IPS-18a (cell line): Measurements from ENCODE around the gene CDC14A.

Source experiments
- H3K27ac ChIP-seq: one replicate; pipeline ENCODE4 v1.5.1; 2013; ENCODE audit warnings: low read length
- H3K27me3 ChIP-seq: one replicate; pipeline ENCODE4 v1.6.1; 2013; ENCODE audit warnings: mild to moderate bottlenecking, low read length; ENCODE audit not compliant: control insufficient read depth, insufficient read depth
- H3K36me3 ChIP-seq: one replicate; pipeline ENCODE4 v1.6.1; 2013; ENCODE audit warnings: low read depth, low read length; ENCODE audit not compliant: control insufficient read depth
- H3K4me1 ChIP-seq: one replicate; pipeline ENCODE4 v1.6.1; 2013; ENCODE audit warnings: low read depth, low read length; ENCODE audit not compliant: control insufficient read depth
- H3K4me3 ChIP-seq: one replicate; pipeline ENCODE4 v1.5.1; 2013; ENCODE audit warnings: low read length
- H3K9ac ChIP-seq: one replicate; pipeline ENCODE4 v1.6.1; 2013; ENCODE audit warnings: mild to moderate bottlenecking, low read length, moderate library complexity
- H3K9me3 ChIP-seq: one replicate; pipeline ENCODE4 v1.6.1; 2013; ENCODE audit warnings: low read depth, low read length; ENCODE audit not compliant: control insufficient read depth

CDC14A gene

DNA sequence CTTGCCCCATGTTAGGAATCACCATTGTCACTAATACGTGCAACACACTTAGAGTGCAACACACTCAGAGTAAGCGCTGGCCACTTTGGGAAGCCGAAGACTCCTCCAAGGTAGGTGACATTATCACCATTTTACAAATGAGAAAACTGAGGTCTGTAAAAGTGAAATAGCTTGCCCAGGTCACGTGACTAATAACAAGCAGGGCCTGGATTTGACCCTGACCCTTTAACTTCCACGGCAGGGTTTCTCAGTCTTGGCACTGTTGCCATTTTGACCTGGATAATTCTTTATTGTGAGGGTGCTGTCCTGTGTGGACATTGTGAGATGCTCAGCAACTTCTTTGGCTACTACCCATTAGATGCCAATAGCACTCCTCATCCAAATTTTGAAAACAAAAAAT lies 177.8 kb downstream of the CDC14A start:
- Histone ChIP-seq H3K4me3 (no peak overlapping the region), H3K27me3 (peaks cover 5% of the 10 kb centered on the region), H3K4me1 (peaks cover 3% of the 10 kb centered on the region), H3K36me3 (no peaks in the 10 kb centered on the region), H3K9ac (no peak overlapping the region), H3K27ac (no peak overlapping the region), H3K9me3 (no peaks in the 10 kb centered on the region)

DNA sequence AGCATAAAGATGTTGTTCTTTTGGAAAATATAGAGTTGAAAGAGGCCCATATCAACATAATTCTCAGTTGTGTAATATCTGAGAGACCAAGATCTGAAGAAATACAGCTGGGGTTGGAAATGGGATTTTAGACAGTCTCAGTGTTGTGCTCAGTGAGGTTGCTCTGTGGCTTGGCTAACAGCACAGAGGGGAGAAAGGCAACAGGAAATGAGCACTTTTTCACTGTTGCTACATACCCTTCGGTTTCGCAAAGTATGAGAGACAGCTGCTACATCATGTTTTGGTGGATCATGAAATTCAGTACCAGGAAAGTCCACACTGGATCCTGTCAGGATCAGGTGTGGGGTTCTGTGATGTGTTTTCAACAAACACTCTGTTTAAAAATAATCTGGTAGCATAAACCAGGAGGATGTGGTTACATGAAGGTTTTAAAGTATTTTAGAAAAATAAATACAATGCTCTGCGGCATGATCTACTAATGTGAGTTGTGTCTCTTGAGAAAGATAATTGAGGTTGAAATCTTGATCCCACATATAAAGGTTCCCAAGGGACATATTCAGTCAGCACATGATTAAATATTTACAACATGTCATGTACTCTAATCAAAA lies 178.7 kb downstream of the CDC14A start:
- no peaks in the 10 kb centered on the region for H3K36me3 ChIP-seq
- no peak overlapping the region for H3K9ac ChIP-seq
- peaks cover 12% of the 10 kb centered on the region for H3K27me3 ChIP-seq
- peaks cover 11% of the 10 kb centered on the region for H3K4me1 ChIP-seq
- H3K4me3 ChIP-seq: no peak overlapping the region
- H3K27ac ChIP-seq: no peak overlapping the region
- no peaks in the 10 kb centered on the region for H3K9me3 ChIP-seq

DNA sequence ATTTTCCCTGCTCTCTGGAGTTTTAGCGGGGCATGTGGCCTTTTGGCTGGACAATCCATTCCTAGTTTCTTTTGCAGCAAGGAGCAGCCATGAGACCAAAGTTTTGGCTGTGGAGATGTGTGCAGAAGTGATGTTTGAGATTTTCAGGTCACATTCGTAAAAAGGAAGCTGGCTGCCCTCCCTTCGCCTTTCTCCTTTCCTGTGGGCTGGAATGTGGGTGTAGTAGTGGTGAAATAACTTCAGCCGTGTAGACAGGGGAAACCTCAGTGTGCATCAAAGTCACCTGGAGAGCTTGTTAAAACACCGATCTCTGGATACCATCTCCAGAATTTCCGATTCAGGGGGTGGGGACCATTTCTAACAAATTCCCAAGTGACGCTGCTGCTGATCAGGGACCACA lies 180.3 kb downstream of the CDC14A start:
- no peak overlapping the region for H3K9ac ChIP-seq

DNA sequence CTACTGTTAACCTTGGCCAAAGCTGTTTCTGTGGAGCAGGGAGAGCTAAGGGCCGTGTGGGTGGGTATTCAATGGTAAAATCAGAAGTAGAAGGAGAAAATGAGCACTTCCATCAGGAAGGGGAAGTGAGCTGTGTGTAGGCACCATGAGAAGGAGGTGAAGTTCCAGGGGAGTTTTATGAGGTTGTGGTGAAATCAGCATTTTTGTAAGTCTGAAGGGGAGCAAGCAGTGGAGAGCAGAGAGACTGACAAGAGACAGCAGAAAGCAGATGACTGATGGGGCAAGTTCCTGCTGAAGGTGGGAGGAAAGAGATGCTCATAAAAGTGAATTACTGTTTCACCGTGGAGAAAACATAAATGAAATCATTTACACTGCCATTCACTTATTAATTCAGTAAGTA lies 183.0 kb downstream of the CDC14A start:
- Histone ChIP-seq H3K27me3 (peaks cover 55% of the 10 kb centered on the region), H3K4me3 (no peak overlapping the region), H3K9ac (no peak overlapping the region), H3K27ac (no peak overlapping the region), H3K4me1 (peaks cover 12% of the 10 kb centered on the region), H3K9me3 (no peaks in the 10 kb centered on the region), H3K36me3 (no peaks in the 10 kb centered on the region)

More for the DNA sequence above, 180.3 kb downstream of the CDC14A start:
- no peak overlapping the region for H3K27ac ChIP-seq
- peaks cover 12% of the 10 kb centered on the region for H3K4me1 ChIP-seq
- H3K36me3 ChIP-seq: no peaks in the 10 kb centered on the region
- H3K27me3 ChIP-seq: peaks cover 29% of the 10 kb centered on the region
- no peaks in the 10 kb centered on the region for H3K9me3 ChIP-seq
- H3K4me3 ChIP-seq: no peak overlapping the region

DNA sequence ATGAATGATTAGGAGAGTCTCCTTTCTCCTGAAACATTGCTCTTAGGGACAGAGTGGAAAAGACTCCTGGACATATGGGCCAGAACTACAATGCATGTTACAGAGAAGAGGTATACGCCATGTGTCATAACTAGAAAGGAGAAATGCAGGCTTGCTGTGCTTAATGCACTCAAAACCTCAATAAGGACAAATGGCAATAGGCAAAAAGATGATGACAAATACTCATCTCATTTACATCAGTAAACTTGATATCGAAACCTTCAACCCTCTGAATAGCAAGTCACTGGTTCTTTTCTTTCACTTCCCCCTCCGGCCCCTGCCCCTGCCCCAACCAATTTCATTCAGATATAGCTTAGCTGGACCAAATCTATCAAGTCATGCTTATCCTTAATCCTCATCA lies 183.7 kb downstream of the CDC14A start:
- H3K27me3 ChIP-seq: peaks cover 62% of the 10 kb centered on the region
- no peak overlapping the region for H3K4me3 ChIP-seq
- peaks cover 12% of the 10 kb centered on the region for H3K4me1 ChIP-seq
- H3K9me3 ChIP-seq: no peaks in the 10 kb centered on the region
- no peak overlapping the region for H3K27ac ChIP-seq
- no peaks in the 10 kb centered on the region for H3K36me3 ChIP-seq
- H3K9ac ChIP-seq: no peak overlapping the region

DNA sequence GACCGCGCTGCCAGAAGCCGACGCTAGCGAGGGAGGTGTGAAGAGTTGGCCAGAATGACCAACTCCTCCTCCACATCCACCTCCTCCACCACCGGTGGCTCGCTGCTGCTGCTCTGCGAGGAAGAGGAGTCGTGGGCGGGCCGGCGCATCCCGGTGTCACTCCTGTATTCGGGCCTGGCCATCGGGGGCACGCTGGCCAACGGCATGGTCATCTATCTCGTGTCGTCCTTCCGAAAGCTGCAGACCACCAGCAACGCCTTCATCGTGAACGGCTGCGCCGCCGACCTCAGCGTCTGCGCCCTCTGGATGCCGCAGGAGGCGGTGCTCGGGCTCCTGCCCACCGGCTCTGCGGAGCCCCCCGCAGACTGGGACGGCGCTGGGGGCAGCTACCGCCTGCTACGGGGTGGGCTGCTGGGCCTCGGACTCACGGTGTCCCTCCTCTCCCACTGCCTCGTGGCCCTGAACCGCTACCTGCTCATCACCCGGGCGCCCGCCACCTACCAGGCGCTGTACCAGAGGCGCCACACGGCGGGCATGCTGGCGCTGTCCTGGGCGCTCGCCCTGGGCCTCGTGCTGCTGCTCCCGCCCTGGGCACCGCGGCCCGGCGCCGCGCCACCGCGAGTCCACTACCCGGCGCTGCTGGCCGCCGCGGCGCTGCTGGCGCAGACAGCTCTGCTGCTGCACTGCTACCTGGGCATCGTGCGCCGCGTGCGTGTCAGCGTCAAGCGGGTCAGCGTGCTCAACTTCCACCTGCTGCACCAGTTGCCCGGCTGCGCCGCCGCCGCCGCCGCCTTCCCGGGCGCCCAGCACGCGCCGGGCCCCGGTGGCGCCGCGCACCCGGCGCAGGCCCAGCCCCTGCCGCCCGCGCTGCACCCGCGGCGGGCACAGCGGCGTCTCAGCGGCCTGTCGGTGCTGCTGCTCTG lies 186.9 kb downstream of the CDC14A start:
- Histone ChIP-seq H3K27ac (no peak overlapping the region), H3K4me3 (peak overlapping the region; percentile 42), H3K9ac (no peak overlapping the region), H3K36me3 (no peaks in the 10 kb centered on the region), H3K4me1 (peaks cover 12% of the 10 kb centered on the region), H3K9me3 (no peaks in the 10 kb centered on the region), H3K27me3 (peaks cover 73% of the 10 kb centered on the region)

DNA sequence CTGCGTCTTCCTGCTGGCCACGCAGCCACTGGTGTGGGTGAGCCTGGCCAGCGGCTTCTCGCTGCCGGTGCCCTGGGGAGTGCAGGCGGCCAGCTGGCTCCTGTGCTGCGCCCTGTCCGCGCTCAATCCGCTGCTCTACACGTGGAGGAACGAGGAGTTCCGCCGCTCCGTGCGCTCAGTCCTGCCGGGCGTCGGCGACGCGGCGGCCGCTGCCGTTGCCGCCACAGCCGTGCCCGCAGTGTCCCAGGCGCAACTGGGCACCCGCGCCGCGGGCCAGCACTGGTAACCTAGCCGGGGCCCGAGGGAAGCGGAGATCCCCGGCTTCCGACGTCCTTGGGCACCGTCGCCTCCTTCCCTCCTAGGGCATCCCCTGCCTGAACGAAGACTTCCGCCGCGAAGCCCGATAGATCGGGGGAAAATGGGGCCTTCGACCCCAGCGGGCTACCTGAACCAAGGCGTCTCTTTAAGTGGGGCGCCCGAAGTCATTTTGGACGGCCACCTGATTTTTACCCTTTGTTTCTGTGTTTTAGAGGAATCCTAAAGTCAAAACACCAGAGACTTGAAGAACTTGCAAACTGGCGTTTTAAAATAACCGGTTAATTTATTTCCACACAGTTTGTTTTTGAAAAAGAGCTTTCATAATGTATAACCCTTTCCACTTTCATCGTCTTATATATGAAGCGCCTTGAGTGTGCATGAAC lies 187.7 kb downstream of the CDC14A start:
- H3K27ac ChIP-seq: no peak overlapping the region

DNA sequence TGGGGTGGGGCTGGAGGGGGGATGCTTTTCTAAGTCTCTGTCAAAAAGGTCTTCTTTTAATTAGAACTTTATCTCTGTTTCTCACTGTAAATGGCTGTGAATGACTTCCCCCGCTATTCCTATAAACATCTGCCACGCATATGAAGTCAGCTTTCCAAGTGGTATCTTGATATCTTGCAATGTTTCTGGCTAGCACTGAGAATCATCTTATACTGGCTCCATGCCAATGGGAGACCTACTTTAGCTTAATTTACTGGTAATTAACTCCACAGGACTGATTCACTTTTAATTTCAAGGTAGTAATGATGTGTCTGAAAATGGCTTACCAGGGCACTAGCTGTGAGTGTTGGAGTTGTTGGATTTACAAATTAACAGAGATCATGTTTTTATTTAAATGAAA lies 190.0 kb downstream of the CDC14A start:
- Histone ChIP-seq H3K4me3 (no peak overlapping the region), H3K36me3 (no peaks in the 10 kb centered on the region), H3K27ac (no peak overlapping the region), H3K27me3 (peaks cover 48% of the 10 kb centered on the region), H3K9me3 (no peaks in the 10 kb centered on the region), H3K4me1 (no peaks in the 10 kb centered on the region), H3K9ac (no peak overlapping the region)

More for the DNA sequence above, 187.7 kb downstream of the CDC14A start:
- Histone ChIP-seq H3K9ac (no peak overlapping the region), H3K36me3 (no peaks in the 10 kb centered on the region), H3K4me3 (peak overlapping the region; percentile 42), H3K4me1 (peaks cover 11% of the 10 kb centered on the region), H3K9me3 (no peaks in the 10 kb centered on the region), H3K27me3 (peaks cover 70% of the 10 kb centered on the region)

DNA sequence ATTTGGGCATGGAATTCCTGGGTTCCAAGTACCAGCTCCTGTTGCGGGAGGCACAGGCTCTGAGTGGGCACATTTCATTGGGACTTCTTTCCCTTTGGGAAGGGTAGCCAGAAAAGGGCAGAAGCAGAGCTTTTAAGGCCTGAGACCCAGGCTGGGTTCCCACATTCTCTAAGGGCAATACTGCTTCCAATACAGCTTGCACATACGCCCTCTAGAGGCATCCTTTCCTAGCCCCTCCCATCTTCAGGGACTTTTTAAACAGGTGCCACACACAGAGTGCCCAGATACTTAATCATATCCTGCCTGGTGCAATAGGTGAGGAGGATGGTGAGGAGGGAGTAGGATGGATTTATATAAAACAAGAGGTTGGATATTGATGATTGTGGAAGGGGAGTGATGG lies 191.3 kb downstream of the CDC14A start:
- no peaks in the 10 kb centered on the region for H3K4me1 ChIP-seq
- H3K9me3 ChIP-seq: no peaks in the 10 kb centered on the region
- H3K27ac ChIP-seq: no peak overlapping the region
- H3K27me3 ChIP-seq: peaks cover 35% of the 10 kb centered on the region
- H3K36me3 ChIP-seq: no peaks in the 10 kb centered on the region
- H3K9ac ChIP-seq: no peak overlapping the region
- no peak overlapping the region for H3K4me3 ChIP-seq

DNA sequence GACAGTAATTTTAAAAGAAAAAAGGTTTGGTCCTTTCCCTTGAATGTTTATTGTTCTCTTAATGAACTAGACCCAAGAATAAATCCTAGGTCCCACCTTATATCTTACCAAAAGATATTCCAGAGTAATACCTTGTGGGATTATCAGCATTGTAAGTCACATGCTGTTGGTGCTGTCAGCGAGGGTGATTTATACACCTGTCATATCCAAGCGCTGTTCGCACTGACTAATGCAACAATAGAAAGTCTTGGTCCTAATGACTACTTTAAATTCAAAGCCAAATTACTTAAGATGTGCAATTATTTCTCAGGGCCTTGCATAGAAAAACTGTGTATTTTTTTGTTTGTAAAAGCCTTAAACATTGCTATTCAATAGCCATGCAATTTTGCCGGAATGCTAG lies 192.5 kb downstream of the CDC14A start:
- H3K27me3 ChIP-seq: peaks cover 23% of the 10 kb centered on the region
- H3K4me3 ChIP-seq: no peak overlapping the region
- no peaks in the 10 kb centered on the region for H3K4me1 ChIP-seq
- no peak overlapping the region for H3K27ac ChIP-seq
- no peaks in the 10 kb centered on the region for H3K36me3 ChIP-seq
- H3K9ac ChIP-seq: no peak overlapping the region
- H3K9me3 ChIP-seq: no peaks in the 10 kb centered on the region

DNA sequence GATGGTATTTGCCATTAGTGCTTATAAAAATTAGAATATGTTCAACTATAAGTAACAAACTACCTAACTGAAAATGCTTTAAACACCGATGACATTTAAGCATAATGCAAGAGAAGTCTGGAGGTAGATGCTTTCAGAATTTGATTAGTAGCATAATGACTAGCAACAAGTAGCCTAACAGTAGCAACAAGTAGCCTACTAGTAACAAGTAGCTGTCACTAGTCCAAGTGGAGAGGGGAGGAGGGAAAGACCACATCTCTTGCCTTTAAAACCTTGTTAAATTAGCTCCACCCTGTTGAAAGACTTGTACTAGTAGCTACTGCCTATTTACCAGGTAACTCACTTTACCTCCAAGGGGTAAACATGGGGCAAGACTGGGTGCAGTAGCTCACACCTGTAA lies 193.5 kb downstream of the CDC14A start:
- no peaks in the 10 kb centered on the region for H3K36me3 ChIP-seq
- no peak overlapping the region for H3K4me3 ChIP-seq
- H3K27me3 ChIP-seq: peaks cover 12% of the 10 kb centered on the region
- no peak overlapping the region for H3K9ac ChIP-seq
- H3K4me1 ChIP-seq: no peaks in the 10 kb centered on the region
- H3K27ac ChIP-seq: no peak overlapping the region
- H3K9me3 ChIP-seq: peaks cover 2% of the 10 kb centered on the region
